GM12878 (cell line): Measurements from ENCODE around the gene BBOF1. TPM values are rescaled to one million over a fixed set of nuclear protein-coding genes. Genes with fewer than 3 reads are reported as not detected.

Source experiments
- ATAC-seq: fragments of 200-7000 bp; cut with Tn5 transposase; 3 replicates; pipeline ENCODE4 v1.9.1; 2020; ENCODE audit warnings: mild to moderate bottlenecking, moderate library complexity
- BruUV-seq: library from RNA; stranded (reverse); fragments of 400-500 nt; replicated peaks from 2 replicates; lab custom pipeline; 2021; lab: Mats Ljungman, UMichigan
- CTCF ChIA-PET: fragments of 300-600 bp; sonication (Branson Sonifier 250); formaldehyde crosslinking; extraction: SDS; loops from one replicate; lab custom pipeline; 2021; ENCODE audit warnings: inconsistent platforms; lab: Yijun Ruan, JAX
- POLR2A ChIA-PET: fragments of 350-600 bp; formaldehyde crosslinking; extraction: SDS; loops from one replicate; lab custom pipeline; 2021; ENCODE audit warnings: inconsistent platforms; lab: Charles Lee
- RAD21 ChIA-PET: fragments of 300-600 bp; sonication (Branson Sonifier 250); formaldehyde crosslinking; loops from one replicate; lab custom pipeline; 2023; ENCODE audit warnings: antibody characterized with exemption; ENCODE audit not compliant: unreplicated experiment; lab: Charles Lee
- SMC1A ChIA-PET: fragments of 300-600 bp; sonication (Branson Sonifier 250); formaldehyde crosslinking; loops from one replicate; lab custom pipeline; 2023; ENCODE audit not compliant: unreplicated experiment, uncharacterized antibody; lab: Charles Lee
- DNase-seq: peaks from one replicate; pipeline ENCODE4 v3.0.0-alpha.2; 2011; ENCODE audit warnings: low read depth, low spot score
- FAIRE-seq: peaks from 3 replicates; lab custom pipeline; 2011; peaks lifted over from hg19 to GRCh38; lab: Jason Lieb, UNC
- H2AFZ ChIP-seq: 2 replicates; pipeline ENCODE4 v1.6.0; 2011; ENCODE audit warnings: low read depth, low read length, control low read depth; ENCODE audit not compliant: control insufficient read depth
- H3K27ac ChIP-seq: 2 replicates; pipeline ENCODE4 v1.5.1; 2011; ENCODE audit warnings: control low read depth; ENCODE audit not compliant: control insufficient read depth, insufficient read depth
- H3K27me3 ChIP-seq, 2 experiments: replicated peaks in 1 of 2; 2 replicates each; pipeline versions ENCODE4 v1.6.0 to v1.6.1; 2011; ENCODE audit warnings: low read length in 1 of 2; ENCODE audit not compliant: control insufficient read depth in 2 of 2, insufficient read depth in 2 of 2
- H3K36me3 ChIP-seq, 2 experiments: 2 replicates each; pipeline ENCODE4 v1.5.1; 2011; ENCODE audit warnings: low read length in 1 of 2; ENCODE audit not compliant: control insufficient read depth in 2 of 2, insufficient read depth in 2 of 2
- H3K4me1 ChIP-seq: 2 replicates; pipeline ENCODE4 v1.6.1; 2011; ENCODE audit warnings: mild to moderate bottlenecking, low read length, moderate library complexity, mixed read lengths; ENCODE audit not compliant: control insufficient read depth, insufficient read depth
- H3K4me2 ChIP-seq: 2 replicates; pipeline ENCODE4 v1.6.0; 2011; ENCODE audit warnings: control low read depth; ENCODE audit not compliant: control insufficient read depth, insufficient read depth
- H3K4me3 ChIP-seq: fragments of 200-600 bp; sonication (generic); 2 replicates; pipeline ENCODE4 v1.5.1; 2016
- H3K79me2 ChIP-seq: 2 replicates; pipeline ENCODE4 v1.6.0; 2011; ENCODE audit warnings: low read length; ENCODE audit not compliant: control insufficient read depth, insufficient read depth
- H3K9ac ChIP-seq: 2 replicates; pipeline ENCODE4 v1.8.0; 2011; ENCODE audit warnings: low read length, control low read depth, mixed read lengths; ENCODE audit not compliant: control insufficient read depth, insufficient read depth
- H3K9me3 ChIP-seq: replicated peaks from 3 replicates; pipeline ENCODE4 v1.5.1; 2011; ENCODE audit warnings: mild to moderate bottlenecking, low read length; ENCODE audit not compliant: control insufficient read depth, insufficient read depth
- H4K20me1 ChIP-seq: 2 replicates; pipeline ENCODE4 v1.6.0; 2011; ENCODE audit not compliant: control insufficient read depth, insufficient read depth
- BMI1 ChIP-seq: fragments of 450-650 bp; IDR thresholded peaks from 2 replicates; pipeline ENCODE4 v1.6.1; 2016; ENCODE audit warnings: mild to moderate bottlenecking, moderate library complexity, borderline replicate concordance
- FOS ChIP-seq: IDR thresholded peaks from 3 replicates; pipeline ENCODE4 v1.6.1; 2011; ENCODE audit warnings: borderline replicate concordance; ENCODE audit not compliant: insufficient read length; ENCODE audit errors: extremely low read depth
- IKZF1 ChIP-seq: fragments of 450-650 bp; conservative IDR thresholded peaks from 2 replicates; pipeline ENCODE4 v1.6.1; 2017; ENCODE audit warnings: antibody characterized with exemption, mild to moderate bottlenecking
- JUND ChIP-seq: IDR thresholded peaks from 2 replicates; pipeline ENCODE4 v1.6.1; 2012; ENCODE audit warnings: low read depth, mild to moderate bottlenecking, low read length, improper control_type of control experiment, moderate library complexity
- SMAD1 ChIP-seq: fragments of 450-650 bp; IDR thresholded peaks from 2 replicates; pipeline ENCODE4 v1.6.1; 2018; ENCODE audit warnings: mild to moderate bottlenecking, low read depth; ENCODE audit not compliant: partially characterized antibody
- STAT1 ChIP-seq: fragments of 450-650 bp; conservative IDR thresholded peaks from 2 replicates; pipeline ENCODE4 v1.6.1; 2014; ENCODE audit warnings: antibody characterized with exemption, mild to moderate bottlenecking
- TAF1 ChIP-seq: IDR thresholded peaks from 2 replicates; pipeline ENCODE4 v1.6.1; 2011; ENCODE audit warnings: mild to moderate bottlenecking, low read depth, low read length, borderline replicate concordance
- YBX1 ChIP-seq: fragments of 450-650 bp; IDR thresholded peaks from 2 replicates; pipeline ENCODE4 v1.6.1; 2016; ENCODE audit warnings: antibody characterized with exemption
- WGBS: methylation state at CpG from one replicate; pipeline ENCODE4 v1.1.6; 2016; ENCODE audit warnings: low lambda C conversion rate; ENCODE audit not compliant: insufficient replicate concordance, insufficient coverage; ENCODE audit errors: missing lambda C conversion rate; 5-methylcytosine and 5-hydroxymethylcytosine counted together
- in situ Hi-C: fragments of 300-500 bp; cut with MboI; formaldehyde crosslinking; loops from 9 replicates; pipeline ENCODE4 v1.14.3; 2018; ENCODE audit warnings: mixed read lengths
- intact Hi-C: fragments of 100-400 bp; cut with micrococcal nuclease; formaldehyde crosslinking; loops from one replicate; pipeline ENCODE4 v1.14.2; 2022; ENCODE audit not compliant: unreplicated experiment
- polyA plus RNA-seq, 11 experiments: library from polyadenylated mRNA; depleted of rRNA in 4 of 11; unstranded in 6 of 11; stranded (reverse) in 5 of 11; fragments of >200 nt; fragmentation: Nextera tagmentation in 4 of 11; fragmentation: Illumina TruSeq in 1 of 11; extraction: Ambion mirVana in 4 of 11; extraction: Trizol in 1 of 11; gene quantifications; 1 replicate in 1 of 11; 2 replicates in 10 of 11; pipeline versions ENCODE4 v1.2.1 to v1.2.3, GENCODE V29; 2011 to 2016; ENCODE audit warnings: inconsistent platforms in 2 of 11, missing spikeins in 2 of 11, low read depth in 1 of 11
- total RNA-seq, 4 experiments: library from RNA; depleted of rRNA in 3 of 4; stranded (reverse); fragments of >200 nt in 3 of 4; fragmentation: Illumina TruSeq in 1 of 4; extraction: Trizol in 1 of 4; gene quantifications; 2 replicates each; pipeline versions ENCODE4 v1.2.1 to v1.2.3, GENCODE V29; 2013 to 2021

Gene BBOF1
- total and polyA plus RNA-seq, 10 of the 15 experiments (the other 5 are each of a cell fraction or from before 2014, with no cell fraction given) = 0.50 to 2.6 (median 0.79) TPM

DNA sequence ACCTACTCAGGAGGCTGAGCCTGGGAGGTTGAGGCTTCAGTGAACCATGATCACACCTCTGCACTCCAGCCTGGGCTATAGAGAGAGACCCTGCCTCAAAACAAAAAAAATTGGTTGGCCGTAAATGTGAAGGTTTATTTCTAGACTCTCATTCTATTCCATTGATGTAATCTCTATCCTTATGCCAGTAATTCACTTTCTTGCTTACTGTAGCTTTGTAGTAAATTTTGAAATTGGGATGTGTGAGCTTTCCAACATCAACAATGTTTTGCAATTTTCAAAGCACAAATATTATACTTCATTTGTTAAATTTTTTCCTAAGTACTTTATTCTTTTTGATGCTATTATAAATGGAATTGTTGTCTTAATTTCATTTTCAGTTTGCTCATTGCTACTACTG is 90.2 kb downstream of the BBOF1 start:
- TF ChIP-seq JUND (no peak), SMAD1 (no peak), IKZF1 (no peak), STAT1 (no peak), YBX1 (no peak), TAF1 (no peak), BMI1 (no peak), FOS (no peak)
- Histone ChIP-seq H3K36me3 (peaks cover 0 to 2% of the 10 kb centered on the region in 2 experiments; a peak in 2 of 4 replicates), H3K4me3 (no peak overlapping the region), H3K27ac (no peak overlapping the region), H3K9me3 (no peaks in the 10 kb centered on the region), H4K20me1 (no peaks in the 10 kb centered on the region), H2AFZ (no peak overlapping the region), H3K79me2 (no peaks in the 10 kb centered on the region), H3K4me1 (no peaks in the 10 kb centered on the region), H3K9ac (no peak overlapping the region), H3K27me3 (no peaks in the 10 kb centered on the region), H3K4me2 (no peak overlapping the region)
- POLR2A ChIA-PET = no interaction called here
- no TSS peak for BruUV-seq
- intact Hi-C loops = no loop called here
- DNase-seq (no peak), ATAC-seq (no peak), FAIRE-seq (no peak)
- in situ Hi-C loops = loop anchor here (5.0 kb wide), 1 partner anchor 143 kb away; no protein-coding TSS in a partner anchor
- RAD21 ChIA-PET = no interaction called here
- CTCF ChIA-PET = interaction anchor here (0.6 to 1.6 kb wide), 3 partner anchors 15 to 142 kb away, joined by 3 to 5 read pairs (median 3); no protein-coding TSS in a partner anchor
- SMC1A ChIA-PET = interaction anchor here (1.1 kb wide), 1 partner anchor 10 kb away, joined by 3 read pairs; no protein-coding TSS in a partner anchor
- 100% methylated on average over 1 of the region's 1 CpG for WGBS
